Hippocampal formation (tissue), 2 donors: ENCODE results near the gene TRPV4.

Source experiments
- DNase-seq, 2 donors: peaks; one replicate each; lab custom pipeline; 2025; lab: John Stamatoyannopoulos, UW

Gene TRPV4

DNA sequence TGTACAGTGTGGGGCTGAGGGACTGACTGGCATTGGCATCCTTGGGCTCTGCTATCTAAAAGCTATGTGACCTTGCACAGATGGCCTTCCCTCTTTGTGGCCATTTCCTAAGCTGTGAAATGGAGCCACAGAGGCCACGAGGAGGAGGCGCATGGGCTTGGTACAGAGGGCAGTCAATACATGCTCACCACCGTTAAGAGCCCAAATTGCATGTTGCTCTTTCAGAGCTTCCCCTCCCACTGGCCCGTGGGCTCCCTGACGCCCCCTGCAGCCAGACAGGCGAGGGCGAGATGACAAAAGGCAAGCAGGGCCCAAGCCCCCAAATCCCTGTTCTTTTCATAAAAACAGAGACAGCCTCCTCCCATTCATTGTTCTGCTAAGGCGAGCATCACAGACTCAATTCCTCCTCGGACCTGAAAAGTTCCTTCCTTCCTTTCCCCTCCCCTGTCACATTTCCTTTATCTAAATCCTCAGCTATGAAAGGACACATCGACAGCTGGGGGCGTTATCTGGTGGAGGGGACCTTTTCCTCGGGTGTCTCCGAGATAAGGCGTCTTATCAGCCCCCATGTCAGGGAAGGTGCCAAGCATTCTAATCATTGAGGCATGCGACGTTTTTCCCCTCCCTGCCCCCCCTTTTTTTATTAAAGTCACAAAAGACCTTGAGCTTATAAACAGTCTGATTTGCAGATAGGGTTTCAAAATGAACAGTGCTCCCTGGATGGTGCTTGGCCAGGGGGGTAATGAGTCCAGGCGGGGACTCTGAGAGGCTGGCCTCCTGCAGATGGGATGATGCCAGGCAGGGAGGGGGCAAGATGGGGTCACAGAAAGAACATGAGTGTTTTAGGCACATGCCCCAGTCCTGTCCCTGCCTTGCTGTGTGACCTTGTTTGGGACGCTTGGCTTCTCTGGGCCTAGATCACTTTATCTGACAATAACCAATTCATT, 93.2 kb downstream of the TRPV4 start:
- DNase-seq = no peak

DNA sequence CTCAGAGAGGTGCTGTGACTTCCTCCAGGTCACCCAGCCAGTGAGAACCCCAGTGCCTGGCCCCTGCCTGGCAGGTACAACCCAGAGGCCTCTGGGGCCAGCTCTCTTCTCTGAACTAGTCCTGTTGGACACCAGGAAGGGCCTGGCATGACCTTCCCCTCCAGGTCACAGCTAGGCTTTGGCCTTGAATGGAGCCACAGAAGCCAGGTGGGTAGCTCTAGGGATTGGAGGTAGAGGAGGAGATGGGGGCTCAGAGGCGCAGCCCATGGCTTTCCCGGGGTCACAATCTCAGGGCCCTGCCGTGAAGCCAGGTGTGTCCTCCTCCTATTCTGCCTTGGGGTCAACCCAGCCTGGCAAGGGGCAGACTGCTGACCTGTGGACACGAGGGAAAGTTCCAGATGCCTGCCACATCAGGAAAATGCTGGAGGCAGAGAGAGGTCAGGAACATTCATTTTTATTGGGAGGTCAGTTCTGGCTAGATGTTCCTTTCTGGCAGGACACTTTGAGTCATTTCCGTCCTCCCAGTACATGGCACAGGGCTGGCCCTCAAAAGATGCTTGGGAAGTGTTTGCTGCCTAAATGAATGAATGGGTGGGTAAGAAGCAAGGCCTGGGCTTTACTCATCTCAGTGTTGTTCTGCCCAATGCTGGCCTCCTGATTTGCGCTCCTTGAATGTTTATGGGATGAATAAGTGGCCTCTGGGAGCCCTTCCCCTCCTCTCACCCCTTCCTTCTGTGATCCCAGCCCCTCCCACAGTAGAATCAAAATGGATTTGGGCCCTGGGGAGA, 94.1 kb downstream of the TRPV4 start:
- no peak for DNase-seq

DNA sequence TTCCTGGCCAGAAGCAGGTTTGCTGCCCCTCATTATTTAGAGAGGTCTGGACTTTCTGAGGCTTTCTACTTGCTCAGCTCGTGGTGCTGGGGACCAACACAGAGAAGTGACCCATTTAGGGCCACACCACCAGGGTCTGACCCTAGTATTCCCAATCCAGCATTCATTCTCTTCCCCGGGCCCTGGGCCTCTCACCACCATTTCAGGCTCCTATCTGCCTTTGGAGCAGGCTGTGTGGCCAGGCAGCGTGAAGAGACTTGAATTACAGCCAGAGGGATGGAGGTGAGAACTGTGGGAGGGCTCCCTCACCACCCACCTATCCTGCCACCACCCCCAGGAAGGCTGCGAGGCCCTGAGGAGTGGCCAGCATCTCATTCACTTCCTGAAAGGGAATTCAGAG, 95.0 kb downstream of the TRPV4 start:
- DNase-seq = no peak

DNA sequence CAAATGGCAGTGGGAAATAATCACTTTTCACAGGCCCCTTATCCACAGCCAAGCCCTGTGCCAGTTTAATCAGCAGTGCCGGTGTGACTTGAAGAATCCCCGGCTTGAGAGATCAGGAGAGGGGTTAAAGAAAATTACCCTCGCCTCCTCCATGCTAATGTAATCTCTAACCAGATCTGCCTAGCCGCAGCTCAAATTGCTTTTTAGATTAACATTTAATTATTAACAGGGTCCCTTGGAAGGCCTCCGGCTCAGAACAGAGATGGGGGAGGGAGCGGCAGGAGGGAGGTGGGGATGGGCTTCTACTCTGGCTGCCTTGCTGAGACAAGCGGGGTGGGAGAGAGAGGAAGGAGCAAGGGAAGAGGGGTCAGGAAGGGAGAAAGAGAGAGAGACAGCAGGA, 95.6 kb downstream of the TRPV4 start:
- no peak for DNase-seq

DNA sequence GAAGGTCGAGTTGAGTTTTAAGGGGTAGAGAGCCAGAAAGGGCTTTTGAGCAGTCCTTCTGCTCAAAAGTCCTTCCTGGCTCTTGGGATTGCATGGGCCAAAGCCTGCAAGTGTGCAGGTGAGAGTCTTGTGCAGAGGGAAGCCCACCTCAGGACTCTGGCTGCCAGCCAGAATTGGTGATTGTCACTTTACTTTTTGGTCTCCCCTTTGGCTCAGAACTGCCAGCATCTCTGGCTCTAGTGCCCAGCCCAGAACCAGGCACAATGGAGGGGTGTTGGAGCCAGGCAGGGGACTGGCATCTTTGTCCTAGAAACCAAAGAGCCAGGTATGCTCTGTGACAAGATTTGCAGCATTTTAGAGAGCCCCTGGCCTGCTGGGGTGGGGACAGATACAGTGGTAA, 96.1 kb downstream of the TRPV4 start:
- no peak for DNase-seq

DNA sequence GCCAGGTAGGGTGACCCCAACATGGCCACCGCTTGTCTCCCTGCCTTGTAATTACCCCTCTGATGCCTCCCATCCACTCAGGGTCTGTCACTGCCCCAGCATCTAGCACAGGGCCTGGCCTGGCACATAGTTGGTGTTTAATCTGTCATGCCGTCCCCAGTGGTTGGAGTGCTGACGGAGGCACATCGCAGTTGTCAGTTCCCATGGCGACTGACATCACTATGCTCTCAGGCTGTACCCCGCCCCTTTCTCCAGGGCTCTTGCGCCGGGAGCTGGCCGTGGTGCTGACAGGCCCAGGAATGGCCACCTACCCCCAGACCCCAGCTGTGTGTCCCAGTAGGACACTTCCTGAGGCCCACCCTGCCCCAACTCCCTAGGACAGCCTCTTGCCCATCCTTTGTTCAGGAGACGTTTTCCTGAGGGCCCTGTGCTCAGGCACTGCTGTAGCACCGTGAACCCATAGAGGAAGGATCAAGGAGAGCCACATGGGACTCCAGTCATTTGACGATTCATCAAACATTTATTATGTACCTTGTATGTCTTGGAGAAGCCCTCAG, 96.6 kb downstream of the TRPV4 start:
- DNase-seq = no peak

DNA sequence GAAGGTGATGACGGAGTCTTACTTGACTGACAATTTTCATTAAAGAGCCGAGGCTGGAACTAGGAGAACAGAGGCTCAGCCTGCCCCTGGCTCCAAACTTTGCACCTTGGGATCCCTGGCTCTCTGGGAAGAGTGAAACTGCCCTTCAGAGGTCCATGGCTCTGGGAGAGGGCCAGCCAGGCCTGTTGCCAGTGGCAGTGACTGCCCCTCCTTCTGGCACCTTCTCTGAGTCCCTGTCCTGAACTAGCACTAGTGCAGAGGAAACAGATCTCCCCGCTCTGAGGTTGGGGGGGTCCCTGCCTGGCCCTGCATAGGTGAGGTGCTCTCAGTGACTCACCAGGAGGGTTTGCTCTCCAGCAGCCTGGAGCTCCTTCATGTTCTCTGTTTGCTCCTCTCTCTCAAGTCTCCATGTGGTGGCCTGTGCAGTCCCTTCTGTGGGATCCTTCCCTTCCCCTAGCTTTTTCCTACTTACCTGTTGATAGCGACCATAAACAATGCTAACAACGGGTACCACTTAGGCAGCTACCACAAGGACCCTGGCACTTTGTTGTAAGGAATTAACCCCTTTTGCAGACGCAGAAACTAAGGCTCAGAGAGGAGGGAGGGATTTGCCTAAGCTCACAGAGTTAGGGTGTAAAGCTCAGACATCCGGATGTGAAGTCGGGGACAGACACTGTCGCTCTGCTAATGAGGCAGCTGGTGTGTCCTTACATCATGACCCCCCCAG, 97.2 kb downstream of the TRPV4 start:
- DNase-seq = no peak

DNA sequence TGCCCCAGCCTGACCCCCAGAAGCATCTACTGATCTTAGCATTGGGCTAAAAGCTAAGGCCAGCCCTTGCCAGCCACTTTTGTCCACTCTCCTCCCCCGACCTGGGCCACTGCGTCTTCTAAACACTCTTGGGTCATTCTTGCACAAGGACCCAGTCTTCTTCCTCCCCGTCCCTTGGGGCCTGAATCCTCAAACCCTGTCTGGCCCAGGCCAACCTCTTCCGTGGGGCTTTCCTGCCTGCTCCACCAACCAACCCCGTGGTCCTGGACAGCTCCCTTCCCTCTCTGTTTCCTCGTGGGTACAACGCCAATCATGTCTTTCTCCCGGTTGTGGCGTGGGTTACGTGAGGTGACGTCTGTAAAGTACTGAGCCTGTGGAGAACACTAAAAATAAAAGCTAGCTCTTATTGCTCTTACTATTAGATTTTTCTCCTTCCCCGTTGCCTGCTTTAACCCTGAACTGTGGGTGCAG, 98.1 kb downstream of the TRPV4 start:
- no peak for DNase-seq

DNA sequence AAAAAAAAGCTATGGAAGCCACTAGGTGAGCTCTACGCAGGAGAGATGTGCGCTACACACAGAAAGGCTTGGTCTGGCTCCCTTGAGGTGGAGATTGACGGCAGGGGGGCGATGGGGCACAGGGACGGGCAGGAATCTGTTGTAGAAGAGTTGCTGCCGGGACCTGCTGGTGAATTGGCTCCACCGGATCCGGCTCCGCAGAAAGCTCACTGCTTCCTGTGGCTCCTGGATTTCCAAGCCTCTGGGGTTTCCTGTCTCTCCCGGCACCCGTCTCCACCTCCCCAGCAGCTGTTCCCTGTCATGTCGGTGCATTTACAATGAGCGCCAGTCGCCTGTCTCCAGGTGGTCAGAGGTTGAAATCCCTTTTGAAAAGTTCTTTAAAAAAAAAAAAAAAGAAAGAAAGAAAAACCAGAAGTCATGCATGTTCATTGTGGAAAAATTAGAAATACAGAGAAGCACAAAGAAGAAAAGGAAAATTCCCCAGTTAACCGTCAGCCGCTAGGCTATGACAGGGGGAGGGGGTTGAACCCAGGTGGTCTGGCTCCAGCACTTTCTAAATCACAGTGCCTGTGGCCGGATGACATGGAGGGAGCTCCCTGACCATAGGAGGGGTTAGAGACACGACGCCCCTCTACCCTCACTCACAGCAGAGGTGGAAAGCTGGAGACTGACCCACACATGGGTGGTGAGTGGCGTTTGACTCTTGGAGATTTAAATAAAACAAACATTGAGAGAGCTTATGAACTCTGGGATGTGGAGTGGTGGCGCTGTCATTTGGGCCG, 98.8 kb downstream of the TRPV4 start:
- no peak for DNase-seq
